Esophagus muscularis mucosa (tissue), 4 donors: ENCODE data around the gene MARCKSL1. TPM values are rescaled to one million over a fixed set of nuclear protein-coding genes. Genes with fewer than 3 reads are reported as not detected.
A peak's percentile ranks its signal among the peaks of the same experiment; 100 is the strongest.

Source experiments
- DNase-seq: peaks from one replicate; pipeline ENCODE4 v3.0.0-alpha.2; 2017; ENCODE audit errors: extremely low spot score
- H3K27ac ChIP-seq, 4 donors: fragments of 200-600 bp; sonication (generic); replicated peaks in 1 of 4; 1 replicate in 3 of 4; 2 replicates in 1 of 4; pipeline ENCODE4 v1.5.1; 2016 to 2019; ENCODE audit warnings: mild to moderate bottlenecking in 1 of 4
- H3K27me3 ChIP-seq, 4 donors: fragments of 200-600 bp; sonication (generic); one replicate each; pipeline versions ENCODE4 v1.5.1 to v1.6.0; 2016 to 2019
- H3K36me3 ChIP-seq, 4 donors: fragments of 200-600 bp; sonication (generic); one replicate each; pipeline ENCODE4 v1.5.1; 2016 to 2019
- H3K4me1 ChIP-seq, 4 donors: fragments of 200-600 bp; sonication (generic); one replicate each; pipeline ENCODE4 v1.5.1; 2016 to 2019
- H3K4me3 ChIP-seq, 4 donors: fragments of 200-600 bp; sonication (generic); 1 replicate in 2 of 4; 2 replicates in 2 of 4; pipeline ENCODE4 v1.5.1; 2016 to 2019; ENCODE audit warnings: mild to moderate bottlenecking in 4 of 4, moderate library complexity in 1 of 4
- H3K9me3 ChIP-seq, 4 donors: fragments of 200-600 bp; sonication (generic); 1 replicate in 3 of 4; 2 replicates in 1 of 4; pipeline ENCODE4 v1.5.1; 2016 to 2019
- EP300 ChIP-seq: sonication (generic); formaldehyde crosslinking; IDR thresholded peaks from one replicate; pipeline ENCODE4 v1.6.1; 2017; ENCODE audit warnings: antibody characterized with exemption
- POLR2A ChIP-seq: fragments of 450-650 bp; IDR thresholded peaks from one replicate; pipeline ENCODE4 v1.6.1; 2017; ENCODE audit warnings: antibody characterized with exemption, moderate library complexity, mild to moderate bottlenecking, low read depth
- POLR2AphosphoS5 ChIP-seq, 2 donors: sonication (generic); formaldehyde crosslinking; IDR thresholded peaks; one replicate each; pipeline ENCODE4 v1.6.1; 2017; ENCODE audit warnings: antibody characterized with exemption in 2 of 2
- WGBS: methylation state at CpG from one replicate; pipeline ENCODE4 v1.1.5; 2018; 5-methylcytosine and 5-hydroxymethylcytosine counted together
- intact Hi-C: fragments of 100-400 bp; cut with DNase I; formaldehyde crosslinking; loops from one replicate; pipeline ENCODE4 v1.15.1; 2023
- total RNA-seq, 4 donors: library from RNA; depleted of rRNA; stranded (reverse); fragments of >200 nt; gene quantifications; one replicate each; pipeline versions ENCODE4 v1.1.0 to v1.2.1, GENCODE V29; 2016
- TF ChIP-seq, protein P1 (sequence below), 3 experiments: fragments of 200-600 bp in 2 of 3; fragments of 450-650 bp in 1 of 3; sonication (generic) in 2 of 3; IDR thresholded peaks; one replicate each; pipeline ENCODE4 v1.5.1; 2017 to 2019; ENCODE audit warnings: antibody characterized with exemption in 3 of 3, mild to moderate bottlenecking in 2 of 3, moderate library complexity in 1 of 3

The MARCKSL1 gene
- total RNA-seq, 4 donors from 2014 or later = 4.2 to 10.9 (median 9.2) TPM

DNA sequence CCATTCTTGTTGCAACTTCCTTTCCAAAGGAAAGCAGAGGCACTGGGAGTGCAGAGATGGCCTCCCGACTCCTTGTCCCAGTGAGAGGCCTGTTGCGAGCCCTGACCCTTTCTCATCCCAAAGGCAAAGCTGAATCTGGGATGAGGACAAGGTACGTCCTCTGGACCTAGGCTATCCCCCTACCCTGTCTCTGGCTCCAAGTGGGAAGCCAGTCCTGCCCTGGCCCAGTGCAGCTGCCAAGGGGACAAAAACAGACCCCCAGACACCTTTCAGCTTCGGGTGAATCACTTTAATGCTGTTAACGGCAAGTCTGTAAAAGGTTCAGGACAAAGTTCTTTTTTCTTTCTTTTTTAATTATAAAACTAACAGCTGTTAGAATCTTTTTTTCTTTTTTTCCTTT is 28.8 kb upstream of the MARCKSL1 start:
- Histone ChIP-seq H3K36me3 (peaks cover 42 to 68% (median 62%) of the 10 kb centered on the region in 4 donors), H3K9me3 (no peaks in the 10 kb centered on the region)

DNA sequence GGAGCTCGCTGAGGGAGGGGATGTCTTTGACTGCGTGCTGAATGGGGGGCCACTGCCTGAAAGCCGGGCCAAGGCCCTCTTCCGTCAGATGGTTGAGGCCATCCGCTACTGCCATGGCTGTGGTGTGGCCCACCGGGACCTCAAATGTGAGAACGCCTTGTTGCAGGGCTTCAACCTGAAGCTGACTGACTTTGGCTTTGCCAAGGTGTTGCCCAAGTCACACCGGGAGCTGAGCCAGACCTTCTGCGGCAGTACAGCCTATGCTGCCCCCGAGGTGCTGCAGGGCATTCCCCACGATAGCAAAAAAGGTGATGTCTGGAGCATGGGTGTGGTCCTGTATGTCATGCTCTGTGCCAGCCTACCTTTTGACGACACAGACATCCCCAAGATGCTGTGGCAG is 27.7 kb upstream of the MARCKSL1 start:
- WGBS = 100% methylated on average over 1 of the region's 12 CpGs
- Histone ChIP-seq H3K36me3 (peaks cover 33 to 56% (median 51%) of the 10 kb centered on the region in 4 donors), H3K27me3 (no peaks in the 10 kb centered on the region), H3K4me1 (peaks cover 13 to 21% (median 19%) of the 10 kb centered on the region in 4 donors), H3K9me3 (no peaks in the 10 kb centered on the region), H3K4me3 (no peak overlapping the region), H3K27ac (no peak overlapping the region)
- DNase-seq = no peak
- intact Hi-C loops = no loop called here
- TF ChIP-seq, protein P1, sequence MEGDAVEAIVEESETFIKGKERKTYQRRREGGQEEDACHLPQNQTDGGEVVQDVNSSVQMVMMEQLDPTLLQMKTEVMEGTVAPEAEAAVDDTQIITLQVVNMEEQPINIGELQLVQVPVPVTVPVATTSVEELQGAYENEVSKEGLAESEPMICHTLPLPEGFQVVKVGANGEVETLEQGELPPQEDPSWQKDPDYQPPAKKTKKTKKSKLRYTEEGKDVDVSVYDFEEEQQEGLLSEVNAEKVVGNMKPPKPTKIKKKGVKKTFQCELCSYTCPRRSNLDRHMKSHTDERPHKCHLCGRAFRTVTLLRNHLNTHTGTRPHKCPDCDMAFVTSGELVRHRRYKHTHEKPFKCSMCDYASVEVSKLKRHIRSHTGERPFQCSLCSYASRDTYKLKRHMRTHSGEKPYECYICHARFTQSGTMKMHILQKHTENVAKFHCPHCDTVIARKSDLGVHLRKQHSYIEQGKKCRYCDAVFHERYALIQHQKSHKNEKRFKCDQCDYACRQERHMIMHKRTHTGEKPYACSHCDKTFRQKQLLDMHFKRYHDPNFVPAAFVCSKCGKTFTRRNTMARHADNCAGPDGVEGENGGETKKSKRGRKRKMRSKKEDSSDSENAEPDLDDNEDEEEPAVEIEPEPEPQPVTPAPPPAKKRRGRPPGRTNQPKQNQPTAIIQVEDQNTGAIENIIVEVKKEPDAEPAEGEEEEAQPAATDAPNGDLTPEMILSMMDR (IDR thresholded peaks at IDR 0.05) = no peak
- TF ChIP-seq EP300 = no peak
- TF ChIP-seq POLR2A = no peak
- no peak for TF ChIP-seq POLR2AphosphoS5 (IDR thresholded peaks at IDR 0.05)

More for the DNA sequence above, 28.8 kb upstream of the MARCKSL1 start:
- no peak overlapping the region for H3K4me3 ChIP-seq
- WGBS = 95% methylated on average over 5 of the region's 5 CpGs
- no peak for DNase-seq
- H3K27ac ChIP-seq = no peak overlapping the region
- peaks cover 13 to 21% (median 19%) of the 10 kb centered on the region in 4 donors for H3K4me1 ChIP-seq
- H3K27me3 ChIP-seq = no peaks in the 10 kb centered on the region
- intact Hi-C loops = no loop called here
- no peak for TF ChIP-seq POLR2A
- TF ChIP-seq EP300 = no peak
- TF ChIP-seq, protein P1 (IDR thresholded peaks at IDR 0.05) = no peak
- TF ChIP-seq POLR2AphosphoS5 (IDR thresholded peaks at IDR 0.05) = no peak

DNA sequence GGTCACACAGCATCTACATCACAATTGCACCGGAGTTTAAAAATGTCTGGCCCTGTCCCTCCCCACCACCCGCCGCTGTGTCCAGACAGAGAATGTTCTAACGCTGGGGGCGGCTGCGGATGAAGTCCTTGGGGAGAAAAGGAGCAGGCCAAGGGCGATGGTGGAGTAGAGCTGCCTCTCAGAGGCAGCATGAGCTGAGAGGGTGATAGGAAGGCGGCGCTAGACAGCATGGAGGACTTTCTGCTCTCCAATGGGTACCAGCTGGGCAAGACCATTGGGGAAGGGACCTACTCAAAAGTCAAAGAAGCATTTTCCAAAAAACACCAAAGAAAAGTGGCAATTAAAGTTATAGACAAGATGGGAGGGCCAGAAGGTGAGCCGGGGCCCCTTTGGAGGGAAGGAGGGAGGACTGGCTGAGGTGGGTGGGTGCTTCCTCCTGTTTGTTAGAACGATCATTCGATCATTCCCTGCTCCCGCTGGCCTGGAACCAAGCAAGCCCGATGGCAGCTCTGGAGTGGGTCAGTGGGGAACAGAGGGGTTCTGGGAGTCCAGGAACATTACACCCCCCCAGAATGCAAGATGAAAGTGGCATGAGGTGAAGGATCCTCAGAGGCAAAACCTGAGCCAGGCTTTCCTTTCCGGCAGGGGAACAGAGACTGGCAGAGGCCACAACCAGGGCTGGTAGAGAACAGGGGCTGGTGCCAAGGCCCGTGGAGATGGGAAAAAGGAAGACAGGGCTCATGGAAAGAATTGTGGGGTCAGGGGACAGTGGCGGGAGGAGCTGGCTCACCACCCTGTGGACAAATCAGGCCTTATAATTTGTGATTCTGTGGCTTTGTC is 26.7 kb upstream of the MARCKSL1 start, which contains the start of the genes FAM229A and TSSK3:
Gene FAM229A, minus strand, starts transcription at position 12 of the 840 bp plus-strand sequence. CDS start 394 bp downstream, outside the sequence.
Gene TSSK3, plus strand, starts transcription at position 66 of the 840 bp plus-strand sequence. Its CDS starts 163 bp downstream, at position 229.
- Histone ChIP-seq H3K4me3 (peak within 1 kb of the TSS; percentile 50 to 60 (median 54)), H3K9me3 (no peaks in the 10 kb centered on the region), H3K27me3 (no peaks in the 10 kb centered on the region), H3K36me3 (peaks cover 23 to 46% (median 40%) of the 10 kb centered on the region in 4 donors), H3K27ac (peak within 1 kb of the TSS in 2 of 4 donors; percentile 44 to 64), H3K4me1 (peaks cover 13 to 21% (median 19%) of the 10 kb centered on the region in 4 donors)
- intact Hi-C loops = no loop called here
- no peak for TF ChIP-seq EP300
- no peak for TF ChIP-seq POLR2A
- TF ChIP-seq, protein P1 (IDR thresholded peaks at IDR 0.05) = no peak
- TF ChIP-seq POLR2AphosphoS5 (IDR thresholded peaks at IDR 0.05) = no peak
- DNase-seq = no peak
- 68% methylated on average over 17 of the region's 17 CpGs for WGBS

DNA sequence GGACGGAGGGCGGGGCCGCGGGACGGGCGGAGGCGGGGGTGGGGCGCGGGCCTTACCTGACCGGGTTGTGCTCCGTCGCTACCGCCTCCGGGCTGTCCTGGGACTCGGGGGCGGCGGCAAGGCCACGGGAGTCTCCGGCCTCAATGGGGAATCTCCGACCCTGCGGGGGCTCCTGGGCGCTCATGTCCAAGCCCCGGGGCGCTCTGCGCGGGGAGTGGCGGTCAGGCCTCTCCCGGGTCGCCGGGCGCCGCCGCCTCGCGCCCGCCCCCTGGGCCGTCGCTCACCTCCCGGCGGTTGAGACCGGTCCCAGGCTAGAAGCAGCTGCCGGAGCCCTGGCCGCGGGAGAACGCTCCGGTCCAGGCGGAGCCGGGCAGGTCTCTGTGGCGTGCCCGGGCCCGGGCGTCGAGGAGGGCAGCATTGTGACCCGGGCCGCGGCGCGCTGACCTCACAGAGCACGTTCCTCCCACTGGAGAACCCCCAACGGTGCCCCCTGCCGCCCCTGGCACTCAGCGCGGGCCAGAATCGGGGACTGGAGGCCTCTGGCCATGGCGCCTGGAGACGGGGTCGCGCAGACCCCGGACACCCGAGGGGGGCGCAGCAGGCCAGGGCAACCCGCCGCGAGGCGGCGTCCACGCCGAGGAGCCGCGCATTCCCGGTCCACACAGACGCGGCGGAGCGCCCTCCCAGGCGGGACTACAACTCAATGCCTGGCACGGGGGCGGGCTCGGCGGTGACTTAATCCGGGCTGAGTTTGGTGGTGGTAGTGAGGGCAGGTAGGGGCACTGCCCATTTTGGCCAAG is 25.8 kb upstream of the MARCKSL1 start:
- H3K36me3 ChIP-seq = peaks cover 16 to 38% (median 32%) of the 10 kb centered on the region in 4 donors
- no CpG with 5 or more reads among the region's 91 CpGs for WGBS
- peak overlapping the region; percentile 50 to 60 (median 54) for H3K4me3 ChIP-seq
- TF ChIP-seq, protein P1 (IDR thresholded peaks at IDR 0.05) = peak; percentile 31 to 47 (median 33)
- TF ChIP-seq POLR2A = no peak
- no peak for TF ChIP-seq POLR2AphosphoS5 (IDR thresholded peaks at IDR 0.05)
- no peak for DNase-seq
- H3K27ac ChIP-seq = peak overlapping the region in 2 of 4 donors; percentile 44 to 64
- no peaks in the 10 kb centered on the region for H3K27me3 ChIP-seq
- peaks cover 13 to 21% (median 19%) of the 10 kb centered on the region in 4 donors for H3K4me1 ChIP-seq
- intact Hi-C loops = no loop called here
- H3K9me3 ChIP-seq = no peaks in the 10 kb centered on the region
